Measurements from ENCODE around the gene ZNF804B. TPM values are rescaled to one million over a fixed set of nuclear protein-coding genes. Genes with fewer than 3 reads are reported as not detected.
A peak's percentile ranks its signal among the peaks of the same experiment; 100 is the strongest.

The ZNF804B gene
- total and polyA plus RNA-seq, 9 of the 15 experiments (the other 6 are each of a cell fraction or from before 2014, with no cell fraction given), result 0.04 to 0.22 (median 0.09) TPM; not detected in 6

DNA sequence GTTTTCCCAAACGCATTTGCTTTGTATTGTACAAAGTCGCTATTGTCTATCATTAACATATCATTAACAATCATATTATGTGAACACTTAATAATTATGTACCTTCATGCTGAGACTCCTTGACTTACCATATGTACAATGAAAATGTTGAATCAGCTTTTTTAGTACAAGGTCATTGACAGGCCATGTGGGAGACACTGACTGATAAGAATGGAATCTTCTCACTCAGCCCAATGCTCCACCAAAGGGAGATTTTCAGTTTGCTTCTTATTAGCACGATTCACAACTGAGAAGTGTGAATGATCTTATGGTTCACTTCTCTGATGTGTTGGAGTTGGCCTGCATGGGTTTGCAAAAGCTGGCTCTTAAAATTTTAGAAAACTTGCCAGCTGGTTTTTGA, 289.5 kb downstream of the ZNF804B start:
- no peak for FAIRE-seq
- Histone ChIP-seq H3K4me3 (no peak overlapping the region), H3K9me3 (replicated peaks; ENCODE audit: control insufficient read depth, insufficient read depth, low read depth, low read length) (no peaks in the 10 kb centered on the region), H4K20me1 (replicated peaks; ENCODE audit: control insufficient read depth, insufficient read depth, low read length) (no peaks in the 10 kb centered on the region), H3K4me1 (replicated peaks in 1 of 2; ENCODE audit: control insufficient read depth in 2 of 2, insufficient read depth in 2 of 2, low read length in 2 of 2) (no peaks in the 10 kb centered on the region), H3K9ac (ENCODE audit: insufficient read depth in 1 of 2, low read depth in 2 of 2, low read length in 2 of 2) (no peak overlapping the region), H3K4me2 (ENCODE audit: insufficient read depth, low read length) (no peak overlapping the region), H3K79me2 (ENCODE audit: control insufficient read depth, insufficient read depth, low read length) (no peaks in the 10 kb centered on the region), H3K27ac (ENCODE audit: extremely low read depth, low read depth, low read length) (no peak overlapping the region), H3K9me1 (ENCODE audit: control insufficient read depth, insufficient read depth, low read length) (no peaks in the 10 kb centered on the region), H2AFZ (ENCODE audit: low read depth, low read length) (no peak overlapping the region), H3K27me3 (ENCODE audit: control insufficient read depth in 2 of 2, insufficient read depth in 2 of 2, low read length in 2 of 2) (no peaks in the 10 kb centered on the region), H3K36me3 (ENCODE audit: control insufficient read depth, insufficient read depth, low read length) (no peaks in the 10 kb centered on the region)
- WGBS (ENCODE audit: insufficient coverage, low coverage, missing lambda C conversion rate), result 0% methylated on average over 3 of the region's 3 CpGs
- TF ChIP-seq MAFF (IDR thresholded peaks at IDR 0.05; ENCODE audit: low read length) (peak; percentile 70), MAFG (tag; conservative IDR thresholded peaks at IDR 0.05) (peak; percentile 76), MAFK (IDR thresholded peaks at IDR 0.05; ENCODE audit: low read length) (peak; percentile 44; the same call in 1 of the 2 replicates), MTA2 (IDR thresholded peaks at IDR 0.05; ENCODE audit: low read depth) (no peak), ZNF316 (IDR thresholded peaks at IDR 0.05) (peak; percentile 77), C11orf30 (IDR thresholded peaks at IDR 0.05; ENCODE audit: low read depth) (peak; percentile 60; the same call in 1 of the 2 replicates)
- no peak for DNase-seq (ENCODE audit: extremely low read depth in 1 of 4, low spot score in 3 of 4)
- BruUV-seq (replicated peaks), result no TSS peak
- POLR2A ChIA-PET, result no interaction called here
- in situ Hi-C loops (cut with MboI) (no loop called here), intact Hi-C loops (cut with micrococcal nuclease) (no loop called here)
- CTCF ChIA-PET (ENCODE audit: low intra/inter-chr PET ratio), result no interaction called here
- ATAC-seq, result no peak

DNA sequence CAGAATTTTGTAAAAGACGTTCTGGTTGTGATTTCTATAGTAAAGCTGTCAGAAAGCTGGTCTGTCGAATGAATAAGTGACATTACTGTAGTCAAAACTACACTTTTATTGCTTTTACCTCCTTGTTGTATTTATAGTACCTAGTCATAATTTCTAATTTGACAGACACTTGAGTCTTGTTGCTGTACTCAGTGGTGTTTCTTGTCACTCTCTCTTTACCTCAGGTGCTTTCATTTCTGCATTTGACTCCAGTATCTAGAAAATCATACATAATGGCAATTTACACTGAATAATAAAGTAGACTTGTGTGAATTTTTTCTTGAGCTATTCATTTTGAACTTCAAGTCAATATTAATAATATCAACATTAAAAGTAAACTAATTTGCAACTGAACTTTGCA, 293.6 kb downstream of the ZNF804B start:
- no peaks in the 10 kb centered on the region for H3K36me3 ChIP-seq (ENCODE audit: control insufficient read depth, insufficient read depth, low read length)
- in situ Hi-C loops (cut with MboI), result no loop called here
- 0% methylated on average over 2 of the region's 2 CpGs for WGBS (ENCODE audit: insufficient coverage, low coverage, missing lambda C conversion rate)
- no peak for TF ChIP-seq EP300 (IDR thresholded peaks at IDR 0.05; ENCODE audit: low read length)
- no peak for TF ChIP-seq ARID4B (CRISPR knock-in tag; IDR thresholded peaks at IDR 0.05)
- TF ChIP-seq SNRNP70 (optimal IDR thresholded peaks at IDR 0.05; ENCODE audit: low read depth, low read length), result no peak
- TF ChIP-seq RHOXF2B (CRISPR knock-in tag; conservative IDR thresholded peaks at IDR 0.05), result no peak
- TF ChIP-seq RNF219 (CRISPR knock-in tag; IDR thresholded peaks at IDR 0.05), result no peak

More for the DNA sequence above, 293.6 kb downstream of the ZNF804B start:
- intact Hi-C loops (cut with micrococcal nuclease), result no loop called here
- no peak overlapping the region for H3K4me2 ChIP-seq (ENCODE audit: insufficient read depth, low read length)
- H3K4me1 ChIP-seq (replicated peaks in 1 of 2; ENCODE audit: control insufficient read depth in 2 of 2, insufficient read depth in 2 of 2, low read length in 2 of 2), result no peaks in the 10 kb centered on the region
- H3K27me3 ChIP-seq (ENCODE audit: control insufficient read depth in 2 of 2, insufficient read depth in 2 of 2, low read length in 2 of 2), result no peaks in the 10 kb centered on the region
- H3K9ac ChIP-seq (ENCODE audit: insufficient read depth in 1 of 2, low read depth in 2 of 2, low read length in 2 of 2), result no peak overlapping the region
- H3K27ac ChIP-seq (ENCODE audit: extremely low read depth, low read depth, low read length), result no peak overlapping the region
- H3K9me3 ChIP-seq (replicated peaks; ENCODE audit: control insufficient read depth, insufficient read depth, low read depth, low read length), result no peaks in the 10 kb centered on the region
- ChIA-PET POLR2A (no interaction called here), CTCF (ENCODE audit: low intra/inter-chr PET ratio) (no interaction called here)
- BruUV-seq (replicated peaks), result no TSS peak
- H3K4me3 ChIP-seq, result no peak overlapping the region
- no peak for DNase-seq (ENCODE audit: extremely low read depth in 1 of 4, low spot score in 3 of 4)
- no peak overlapping the region for H2AFZ ChIP-seq (ENCODE audit: low read depth, low read length)
- no peaks in the 10 kb centered on the region for H4K20me1 ChIP-seq (replicated peaks; ENCODE audit: control insufficient read depth, insufficient read depth, low read length)
- H3K79me2 ChIP-seq (ENCODE audit: control insufficient read depth, insufficient read depth, low read length), result no peaks in the 10 kb centered on the region
- no peak for FAIRE-seq
- no peak for ATAC-seq
- H3K9me1 ChIP-seq (ENCODE audit: control insufficient read depth, insufficient read depth, low read length), result no peaks in the 10 kb centered on the region

All from K562 (cell line).